Stimulated activated CD4-positive, alpha-beta T cell treated with anti-CD3 and anti-CD28 coated beads, Interleukin-1b, Interleukin-23, amount 100 ng/mL, for 1 hour (primary cell): ENCODE measurements around the gene LRRC4B.

ENCODE experiments used
- DNase-seq, 2 donors: peaks; one replicate each; pipeline ENCODE4 v3.0.0-alpha.2; 2020; ENCODE audit warnings: low read depth in 2 of 2

LRRC4B gene

DNA sequence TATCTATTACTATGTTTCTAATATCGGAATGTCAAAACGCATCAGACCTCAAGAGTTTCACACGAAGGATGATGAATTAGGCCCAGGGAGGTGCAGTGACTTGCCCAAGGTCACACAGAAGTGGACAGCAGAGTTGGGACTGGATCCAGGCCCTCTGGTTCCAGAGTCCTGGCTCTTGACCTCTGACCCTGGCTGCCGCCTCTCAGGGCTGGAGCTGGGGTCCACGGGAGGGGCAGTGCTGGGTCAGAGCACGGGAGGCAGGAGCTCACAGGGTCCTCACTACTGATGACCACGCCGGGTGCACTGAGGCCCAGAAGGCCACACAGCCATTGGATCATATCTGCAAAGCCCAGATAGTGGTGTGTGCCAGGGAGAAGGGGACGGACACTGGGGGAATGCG lies 45.4 kb downstream of the LRRC4B start:
- DNase-seq, result no peak

DNA sequence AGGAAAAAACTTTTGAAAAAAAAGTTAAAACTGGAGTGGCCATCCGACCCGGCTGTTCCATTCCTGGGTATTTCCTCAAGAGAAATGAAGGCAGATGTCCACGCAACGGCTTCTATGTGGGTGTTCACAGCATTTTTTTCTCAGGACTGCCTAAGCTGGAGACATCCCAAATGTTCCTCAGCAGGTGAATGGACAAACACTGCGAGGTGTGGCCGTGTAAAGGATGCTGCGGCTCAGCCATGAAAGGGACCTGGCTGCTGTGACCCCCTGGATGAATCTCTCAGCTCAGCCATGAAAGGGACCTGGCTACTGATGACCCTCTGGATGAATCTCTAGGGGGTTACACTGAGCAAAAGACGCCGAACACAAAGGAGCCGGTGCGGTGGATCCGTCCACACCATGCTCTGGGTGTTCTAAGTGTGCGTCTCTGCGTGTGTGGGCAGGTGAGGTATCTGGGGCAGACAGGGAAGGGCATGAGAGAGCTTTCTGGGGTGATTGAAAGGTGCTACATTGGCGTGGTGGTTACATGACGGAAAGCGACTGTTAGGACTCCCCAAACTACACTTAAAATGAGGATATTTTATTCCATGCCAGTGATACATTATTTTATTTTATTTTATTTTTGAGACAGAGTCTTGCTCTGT lies 47.3 kb downstream of the LRRC4B start:
- no peak for DNase-seq

GRCh38 chr19:50519006-50519575 lies 49.1 kb downstream of the LRRC4B start:
- DNase-seq, result no peak

DNA sequence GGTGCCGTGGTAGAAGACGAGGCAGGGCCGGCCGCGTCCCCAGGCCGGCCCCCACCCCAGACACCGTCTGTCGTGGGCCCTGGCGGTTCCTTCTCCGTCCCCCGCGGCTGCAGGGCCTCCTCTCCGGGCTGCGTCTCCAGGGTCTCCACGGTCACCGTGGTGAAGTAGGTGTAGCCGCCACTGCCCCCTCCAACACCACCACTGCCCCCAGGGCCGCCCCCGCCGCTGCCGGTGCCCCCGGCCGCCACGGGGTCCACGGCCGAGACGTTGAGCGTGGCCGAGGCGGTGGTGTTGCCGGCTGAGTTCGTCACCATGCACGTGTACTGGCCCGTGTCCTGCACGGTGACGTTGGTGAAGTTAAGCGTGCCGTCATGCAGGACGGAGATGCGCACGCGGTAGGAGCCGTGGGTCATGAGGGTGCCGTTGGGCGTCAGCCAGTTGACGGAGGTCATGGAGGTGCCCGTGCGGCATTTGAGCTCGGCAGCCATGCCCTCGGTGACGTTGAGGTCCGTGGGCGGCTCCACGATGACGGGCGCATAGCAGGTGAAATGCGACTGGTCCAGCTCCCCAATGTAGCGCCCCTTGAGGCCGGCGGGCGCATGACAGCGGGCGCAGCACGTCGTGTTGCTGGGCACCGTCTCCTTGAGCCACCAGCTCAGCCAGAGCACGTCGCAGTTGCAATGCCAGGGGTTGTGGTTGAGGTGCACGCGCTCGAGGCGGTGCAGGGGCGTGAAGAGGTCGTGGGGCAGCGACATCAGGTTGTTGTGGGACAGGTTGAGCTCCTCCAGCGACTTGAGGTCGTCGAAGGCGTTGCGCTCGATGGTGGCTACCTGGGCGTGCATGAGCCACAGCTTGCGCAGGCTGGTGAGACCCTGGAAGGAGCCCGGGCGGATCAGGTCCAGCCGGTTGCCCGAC lies 49.9 kb downstream of the LRRC4B start:
- no peak for DNase-seq

GRCh38 chr19:50517704-50518075 lies 50.5 kb downstream of the LRRC4B start:
- no peak for DNase-seq

- no peak for DNase-seq
Measured at GRCh38 chr19:50516964-50517703, 51.1 kb downstream of the LRRC4B start.

- DNase-seq, result no peak
Measured at GRCh38 chr19:50516456-50516855, 51.8 kb downstream of the LRRC4B start.

- no peak for DNase-seq
Measured at GRCh38 chr19:50515168-50515561, 53.1 kb downstream of the LRRC4B start.

DNA sequence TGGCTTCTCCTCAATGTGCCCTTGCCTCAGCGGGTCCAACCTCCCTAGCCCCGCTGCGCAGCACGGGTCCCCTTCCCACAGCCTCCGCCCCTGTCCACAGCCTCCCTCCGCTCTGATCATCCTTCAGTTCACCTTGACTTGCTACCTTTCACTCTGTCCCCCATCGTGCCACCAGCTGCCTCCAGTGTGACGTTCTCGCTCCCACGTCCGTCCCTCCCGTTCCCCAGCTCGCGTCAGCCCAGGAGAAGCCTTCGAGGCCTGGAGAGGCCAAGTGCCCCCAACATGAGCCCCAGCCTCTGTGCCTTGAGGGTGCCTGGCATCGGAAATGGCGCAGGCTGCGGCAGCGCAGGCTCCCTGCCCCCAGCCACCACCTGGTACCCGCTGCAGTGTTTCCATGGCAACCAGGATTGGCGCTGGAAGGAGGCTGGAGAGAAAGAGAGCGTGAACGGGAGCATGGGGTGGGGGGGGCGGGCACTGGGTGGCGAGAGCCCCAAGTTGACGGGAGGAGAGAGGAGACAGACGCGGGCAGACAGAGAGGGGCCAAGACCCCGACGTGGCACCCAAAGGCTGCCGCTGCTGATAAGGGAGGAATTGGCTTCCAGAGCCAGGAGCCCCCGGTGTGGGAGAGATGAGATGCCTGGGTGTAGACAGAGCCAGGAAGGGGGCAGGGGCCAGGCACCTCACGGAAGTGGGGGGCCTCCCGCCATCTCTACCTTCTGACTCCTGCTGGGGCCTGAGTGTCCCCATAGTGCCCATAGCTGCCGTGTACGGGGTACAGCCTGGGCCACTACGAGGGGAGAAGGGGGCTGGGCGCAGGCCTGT lies 53.7 kb downstream of the LRRC4B start:
- DNase-seq, result no peak

GRCh38 chr19:50513746-50514345 lies 54.4 kb downstream of the LRRC4B start, which contains the start of gene ASPDH:
ASPDH (minus strand) TSS chr19:50513913; CDS start chr19:50513823, 90 bp downstream.
- DNase-seq, result no peak

- no peak for DNase-seq
Measured at GRCh38 chr19:50512999-50513745, 55.1 kb downstream of the LRRC4B start.

GRCh38 chr19:50512112-50512998 lies 55.9 kb downstream of the LRRC4B start:
- no peak for DNase-seq

DNA sequence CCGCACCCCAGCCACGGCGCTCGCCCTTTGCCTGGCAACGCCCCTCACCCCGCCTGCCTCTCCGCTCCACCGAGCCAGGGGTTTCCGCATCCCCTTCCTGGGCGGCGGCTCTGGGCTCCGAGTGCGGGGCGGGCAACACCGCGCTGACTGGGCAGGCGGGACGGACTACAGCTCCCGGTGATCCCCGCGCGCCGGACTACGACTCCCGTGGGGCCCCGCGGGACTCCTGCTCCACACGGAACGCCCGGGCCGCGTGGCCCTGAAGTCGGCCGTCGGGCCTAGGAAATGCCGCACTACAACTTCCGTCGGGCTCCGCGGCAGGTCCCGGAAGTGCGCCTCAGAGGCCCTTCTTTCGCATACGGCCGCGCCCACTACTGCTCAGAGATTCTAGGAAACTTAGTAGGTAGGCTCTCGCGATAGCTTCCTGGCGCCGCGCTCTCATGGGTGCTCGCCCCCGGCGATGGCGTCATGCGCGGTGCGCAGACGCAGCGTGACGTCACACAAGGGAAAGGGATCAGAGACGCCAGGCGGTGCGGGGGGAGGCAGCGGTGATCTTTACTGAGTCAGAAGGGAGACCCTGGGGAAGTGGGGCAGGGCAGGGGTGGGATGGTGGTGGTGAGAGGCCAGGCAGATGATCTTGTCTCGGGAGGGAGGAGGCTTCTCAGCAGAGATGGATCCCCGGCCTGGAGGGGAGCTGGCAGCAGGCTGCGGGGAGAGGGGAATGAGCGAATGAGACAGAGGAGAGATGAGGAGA lies 57.0 kb downstream of the LRRC4B start, which contains the start of gene JOSD2:
TSS of gene JOSD2 (minus strand) at position 123 of the 754 bp plus-strand sequence. CDS start 760 bp downstream, outside the sequence.
- peak; percentile 83 to 92 for DNase-seq

DNA sequence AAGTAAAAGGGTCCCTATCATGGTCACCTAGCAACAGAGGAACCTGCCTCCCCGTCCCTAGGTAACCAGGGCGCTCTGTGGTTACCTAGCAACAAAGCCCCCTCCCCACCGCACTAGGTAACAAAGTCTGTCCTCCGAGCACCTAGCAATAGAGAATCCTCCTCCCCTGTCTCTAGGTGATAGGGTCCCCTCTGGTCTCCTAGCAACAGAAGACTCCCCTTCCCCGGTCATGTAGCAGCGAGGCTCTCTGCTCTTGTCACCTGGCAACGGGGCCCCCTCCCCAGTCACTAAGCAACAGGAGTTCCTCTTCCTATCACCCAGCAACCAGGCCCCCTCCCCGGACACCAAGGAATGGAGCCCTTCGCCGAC lies 57.6 kb downstream of the LRRC4B start:
- DNase-seq, result no peak

DNA sequence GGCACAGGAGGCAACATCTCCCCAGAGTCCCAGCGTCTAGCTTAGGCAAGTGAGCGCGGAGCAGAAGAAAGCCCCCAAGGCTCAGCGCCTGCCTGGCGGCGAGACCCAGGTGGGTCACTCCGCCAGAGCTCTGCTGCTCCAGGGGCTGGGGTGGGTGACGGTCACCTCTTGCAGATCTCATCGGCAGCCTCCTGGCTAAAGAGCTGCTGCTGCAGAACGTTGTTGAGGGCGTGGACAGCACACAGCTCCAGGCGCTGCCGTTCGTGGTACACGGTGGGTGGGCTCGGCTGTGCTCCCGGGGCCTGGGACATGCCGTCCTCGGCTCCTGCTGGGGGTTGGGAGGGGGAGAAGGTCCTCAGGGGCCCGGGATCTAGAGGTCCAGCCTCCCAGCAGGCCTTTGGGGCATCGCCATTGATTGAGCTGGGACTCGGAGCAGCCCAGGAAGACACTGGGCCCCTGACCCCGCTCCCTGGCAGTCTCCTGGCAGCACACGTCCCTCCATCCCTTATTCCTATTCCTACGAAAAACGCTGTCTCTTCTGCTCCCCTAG lies 58.0 kb downstream of the LRRC4B start:
- no peak for DNase-seq

DNA sequence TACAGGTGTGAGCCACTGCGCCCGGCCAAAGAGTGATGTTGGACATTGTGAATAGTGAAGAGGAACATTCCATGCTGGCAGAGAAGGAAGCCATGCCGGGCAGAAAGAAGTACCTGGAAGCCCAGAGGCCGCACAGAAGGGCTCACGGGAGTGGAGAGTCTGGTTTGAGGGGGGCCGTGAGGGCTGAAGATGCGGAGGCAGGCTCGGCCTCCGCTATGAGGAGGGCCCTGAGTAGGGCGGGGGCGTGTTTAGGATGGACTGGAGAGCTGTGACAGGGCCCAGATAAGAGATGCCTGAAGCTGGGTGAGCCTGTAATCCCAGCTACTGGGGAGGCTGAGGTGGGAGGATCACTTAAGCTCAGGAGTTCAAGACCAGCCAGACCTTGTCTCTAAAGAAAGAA lies 58.9 kb downstream of the LRRC4B start:
- no peak for DNase-seq

- DNase-seq, result no peak
Measured at GRCh38 chr19:50508843-50509190, 59.4 kb downstream of the LRRC4B start.

DNA sequence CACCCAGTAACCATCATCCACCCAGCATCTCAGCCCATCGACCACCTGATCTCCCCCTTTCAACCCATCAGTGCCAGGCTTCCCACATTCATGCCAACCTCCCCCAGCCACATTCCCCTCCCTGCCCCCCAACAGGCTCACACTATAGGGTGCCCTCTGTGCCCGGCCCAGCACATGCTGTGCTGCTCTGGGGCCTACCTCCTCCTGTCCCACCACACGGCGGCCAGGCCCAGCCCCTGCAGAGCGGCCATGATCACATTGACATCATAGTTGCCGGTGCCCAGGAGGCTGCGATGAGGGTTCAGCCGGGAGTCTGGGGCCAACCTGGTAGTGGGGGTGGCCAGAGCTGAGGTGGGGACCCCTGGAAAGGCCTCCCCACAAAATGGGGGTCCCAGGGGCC lies 60.9 kb downstream of the LRRC4B start:
- no peak for DNase-seq
